Common myeloid progenitor, CD34-positive (primary cell): ENCODE measurements around the gene CDHR1.

Experiments
- CTCF ChIA-PET: fragments of 350-600 bp; sonication (Branson Sonifier 250); formaldehyde crosslinking; loops from one replicate; lab custom pipeline; 2021; ENCODE audit warnings: antibody characterized with exemption; lab: Charles Lee
- POLR2A ChIA-PET: fragments of 350-600 bp; sonication (Branson Sonifier 250); formaldehyde crosslinking; loops from one replicate; lab custom pipeline; 2021; ENCODE audit warnings: antibody characterized with exemption; lab: Charles Lee
- DNase-seq, 3 donors: peaks; one replicate each; pipeline versions ENCODE4 v3.0.0 to v3.0.0-alpha.2; 2013
- H3K27ac ChIP-seq, 2 experiments: 1 replicate in 1 of 2; 2 replicates in 1 of 2; pipeline ENCODE4 v1.7.0; 2013; ENCODE audit warnings: inconsistent platforms in 2 of 2, low read length in 2 of 2, mild to moderate bottlenecking in 2 of 2, low read depth in 1 of 2, moderate library complexity in 1 of 2; ENCODE audit not compliant: severe bottlenecking in 2 of 2, insufficient read depth in 1 of 2, poor library complexity in 1 of 2
- H3K27me3 ChIP-seq, 5 experiments: replicated peaks in 2 of 5; 1 replicate in 3 of 5; 2 replicates in 2 of 5; pipeline versions ENCODE4 v1.6.1 to v1.7.0; 2013; ENCODE audit warnings: low read length in 4 of 5, mild to moderate bottlenecking in 2 of 5, moderate library complexity in 2 of 5, inconsistent platforms in 1 of 5; ENCODE audit not compliant: insufficient read depth in 5 of 5, control insufficient read depth in 4 of 5
- H3K36me3 ChIP-seq, 4 experiments: 1 replicate in 2 of 4; 2 replicates in 2 of 4; pipeline versions ENCODE4 v1.6.1 to v1.7.0; 2013; ENCODE audit warnings: low read length in 3 of 4, control low read depth in 1 of 4, mild to moderate bottlenecking in 1 of 4; ENCODE audit not compliant: control insufficient read depth in 4 of 4, insufficient read depth in 4 of 4
- H3K4me1 ChIP-seq, 4 experiments: 1 replicate in 3 of 4; 2 replicates in 1 of 4; pipeline versions ENCODE4 v1.6.1 to v1.7.1; 2013; ENCODE audit warnings: low read length in 3 of 4, mild to moderate bottlenecking in 3 of 4, control low read depth in 1 of 4, inconsistent platforms in 1 of 4, moderate library complexity in 1 of 4; ENCODE audit not compliant: control insufficient read depth in 4 of 4, insufficient read depth in 4 of 4; ENCODE audit errors: control extremely low read depth in 1 of 4
- H3K4me3 ChIP-seq, 7 experiments: 1 replicate in 4 of 7; 2 replicates in 3 of 7; pipeline versions ENCODE4 v1.5.1 to v1.7.0; 2013; ENCODE audit warnings: mild to moderate bottlenecking in 7 of 7, low read length in 6 of 7, moderate library complexity in 6 of 7, inconsistent platforms in 2 of 7, low read depth in 2 of 7, control low read depth in 1 of 7; ENCODE audit not compliant: insufficient read depth in 4 of 7, control insufficient read depth in 1 of 7; ENCODE audit errors: extremely low read depth in 1 of 7
- H3K9me3 ChIP-seq, 5 experiments: 1 replicate in 4 of 5; 2 replicates in 1 of 5; pipeline versions ENCODE4 v1.6.1 to v1.7.1; 2013; ENCODE audit warnings: low read length in 4 of 5, mild to moderate bottlenecking in 2 of 5, inconsistent platforms in 1 of 5, low read depth in 1 of 5, moderate library complexity in 1 of 5; ENCODE audit not compliant: control insufficient read depth in 4 of 5, insufficient read depth in 2 of 5; ENCODE audit errors: control extremely low read depth in 1 of 5
- WGBS: methylation state at CpG from one replicate; pipeline ENCODE4 v1.1.5; 2013; ENCODE audit not compliant: insufficient coverage; 5-methylcytosine and 5-hydroxymethylcytosine counted together

Gene CDHR1

GRCh38 chr10:84196941-84197340 is 2.6 kb downstream of the CDHR1 start:
- DNase-seq = no peak
- no peak overlapping the region for H3K4me3 ChIP-seq
- no peaks in the 10 kb centered on the region for H3K36me3 ChIP-seq
- H3K27me3 ChIP-seq = peaks cover 5 to 77% (median 33%) of the 10 kb centered on the region in 5 experiments
- no peaks in the 10 kb centered on the region for H3K9me3 ChIP-seq
- ChIA-PET CTCF (interaction anchor here (1.2 to 1.6 kb wide), 2 partner anchors 10 to 57 kb away, joined by 3 read pairs; no protein-coding TSS in a partner anchor), POLR2A (interaction anchor here (0.6 kb wide), 1 partner anchor 12 kb away, joined by 3 read pairs; no protein-coding TSS in a partner anchor)
- whole genome bisulfite sequencing = 83% methylated on average over 3 of the region's 5 CpGs
- H3K27ac ChIP-seq = no peak overlapping the region
- H3K4me1 ChIP-seq = peaks cover 0 to 16% (median 12%) of the 10 kb centered on the region in 4 experiments

- Histone ChIP-seq H3K27ac (no peak overlapping the region), H3K36me3 (no peaks in the 10 kb centered on the region), H3K9me3 (no peaks in the 10 kb centered on the region), H3K4me1 (peaks cover 0 to 16% (median 12%) of the 10 kb centered on the region in 4 experiments), H3K27me3 (peaks cover 5 to 71% (median 33%) of the 10 kb centered on the region in 5 experiments), H3K4me3 (no peak overlapping the region)
- DNase-seq = no peak
- WGBS = 96% methylated on average over 5 of the region's 5 CpGs
- CTCF ChIA-PET = interaction anchor here (1.2 kb wide), 1 partner anchor 10 kb away, joined by 3 read pairs; no protein-coding TSS in a partner anchor
- POLR2A ChIA-PET = no interaction called here
Measured at GRCh38 chr10:84197643-84198042, 3.3 kb downstream of the CDHR1 start.

GRCh38 chr10:84198206-84198915 is 4.0 kb downstream of the CDHR1 start:
- Histone ChIP-seq H3K27ac (no peak overlapping the region), H3K9me3 (no peaks in the 10 kb centered on the region), H3K4me1 (peaks cover 0 to 16% (median 12%) of the 10 kb centered on the region in 4 experiments), H3K36me3 (no peaks in the 10 kb centered on the region), H3K27me3 (peaks cover 4 to 64% (median 33%) of the 10 kb centered on the region in 5 experiments), H3K4me3 (no peak overlapping the region)
- no peak for DNase-seq
- CTCF ChIA-PET = interaction anchor here (1.2 kb wide), 1 partner anchor 9 kb away, joined by 3 read pairs; no protein-coding TSS in a partner anchor
- POLR2A ChIA-PET = no interaction called here
- WGBS = 91% methylated on average over 7 of the region's 7 CpGs

- no peaks in the 10 kb centered on the region for H3K36me3 ChIP-seq
- CTCF ChIA-PET = interaction anchor here (0.7 to 3.3 kb wide), 3 partner anchors 9 to 53 kb away, joined by 3 to 19 read pairs (median 5); no protein-coding TSS in a partner anchor
- POLR2A ChIA-PET = no interaction called here
- no peak overlapping the region for H3K27ac ChIP-seq
- 89% methylated on average over 10 of the region's 11 CpGs for WGBS
- peaks cover 0 to 41% (median 19%) of the 10 kb centered on the region in 5 experiments for H3K27me3 ChIP-seq
- no peak for DNase-seq
- no peaks in the 10 kb centered on the region for H3K9me3 ChIP-seq
- H3K4me3 ChIP-seq = no peak overlapping the region
- no peaks in the 10 kb centered on the region for H3K4me1 ChIP-seq
Measured at GRCh38 chr10:84200537-84201243, 6.4 kb downstream of the CDHR1 start.

GRCh38 chr10:84201244-84201606 is 6.9 kb downstream of the CDHR1 start:
- H3K9me3 ChIP-seq = no peaks in the 10 kb centered on the region
- 100% methylated on average over 2 of the region's 6 CpGs for WGBS
- POLR2A ChIA-PET = no interaction called here
- H3K27me3 ChIP-seq = peaks cover 0 to 35% (median 14%) of the 10 kb centered on the region in 5 experiments
- CTCF ChIA-PET = interaction anchor here (0.7 to 3.3 kb wide), 4 partner anchors 10 to 53 kb away, joined by 3 to 19 read pairs (median 4); no protein-coding TSS in a partner anchor
- H3K36me3 ChIP-seq = no peaks in the 10 kb centered on the region
- H3K27ac ChIP-seq = no peak overlapping the region
- DNase-seq = no peak
- H3K4me1 ChIP-seq = no peaks in the 10 kb centered on the region
- no peak overlapping the region for H3K4me3 ChIP-seq

GRCh38 chr10:84201682-84202081 is 7.3 kb downstream of the CDHR1 start:
- ChIA-PET POLR2A (no interaction called here), CTCF (interaction anchor here (0.7 to 3.3 kb wide), 4 partner anchors 10 to 54 kb away, joined by 3 to 19 read pairs (median 4); no protein-coding TSS in a partner anchor)
- Histone ChIP-seq H3K36me3 (no peaks in the 10 kb centered on the region), H3K4me1 (no peaks in the 10 kb centered on the region), H3K4me3 (no peak overlapping the region), H3K9me3 (no peaks in the 10 kb centered on the region), H3K27ac (no peak overlapping the region), H3K27me3 (peaks cover 0 to 31% (median 13%) of the 10 kb centered on the region in 5 experiments)
- no peak for DNase-seq
- 100% methylated on average over 3 of the region's 11 CpGs for WGBS
